Lung (tissue), 12 donors: ENCODE measurements around the gene ASIC1. TPM values are rescaled to one million over a fixed set of nuclear protein-coding genes. Genes with fewer than 3 reads are reported as not detected.
A peak's percentile ranks its signal among the peaks of the same experiment; 100 is the strongest.

ENCODE experiments used
- ATAC-seq: fragments of 200-7000 bp; cut with Tn5 transposase; one replicate; pipeline ENCODE4 v1.9.1; 2020; ENCODE audit warnings: moderate number of reproducible peaks; ENCODE audit not compliant: insufficient read depth, low FRiP score
- DNase-seq, 3 donors: peaks; one replicate each; pipeline ENCODE4 v3.0.0-alpha.2; 2013 to 2017
- H3K27ac ChIP-seq, 2 donors: one replicate each; pipeline ENCODE4 v1.5.1; 2013; ENCODE audit warnings: mild to moderate bottlenecking in 2 of 2, moderate library complexity in 2 of 2, control low read depth in 1 of 2, inconsistent platforms in 1 of 2, low read depth in 1 of 2, low read length in 1 of 2
- H3K27me3 ChIP-seq, 3 donors: one replicate each; pipeline ENCODE4 v1.5.1; 2013; ENCODE audit warnings: low read length in 2 of 3; ENCODE audit not compliant: control insufficient read depth in 3 of 3, insufficient read depth in 3 of 3
- H3K36me3 ChIP-seq, 4 donors: one replicate each; pipeline ENCODE4 v1.5.1; 2013; ENCODE audit warnings: low read length in 4 of 4, mild to moderate bottlenecking in 1 of 4, moderate library complexity in 1 of 4; ENCODE audit not compliant: control insufficient read depth in 4 of 4, insufficient read depth in 4 of 4
- H3K4me1 ChIP-seq, 5 donors: one replicate each; pipeline ENCODE4 v1.5.1; 2013; ENCODE audit warnings: low read length in 5 of 5, mild to moderate bottlenecking in 2 of 5, moderate library complexity in 1 of 5; ENCODE audit not compliant: control insufficient read depth in 5 of 5, insufficient read depth in 5 of 5
- H3K4me3 ChIP-seq: one replicate; pipeline ENCODE4 v1.5.1; 2013; ENCODE audit warnings: mild to moderate bottlenecking, control low read depth, moderate library complexity
- H3K9ac ChIP-seq, 2 donors: one replicate each; pipeline ENCODE4 v1.5.1; 2013; ENCODE audit warnings: low read length in 2 of 2, control low read depth in 1 of 2; ENCODE audit not compliant: insufficient read depth in 1 of 2
- H3K9me3 ChIP-seq, 4 donors: one replicate each; pipeline ENCODE4 v1.5.1; 2013; ENCODE audit warnings: low read length in 3 of 4, mild to moderate bottlenecking in 1 of 4, moderate library complexity in 1 of 4; ENCODE audit not compliant: control insufficient read depth in 4 of 4, insufficient read depth in 3 of 4
- CTCF ChIP-seq: IDR thresholded peaks from 2 replicates; pipeline ENCODE4 v1.5.1; 2012; ENCODE audit warnings: mild to moderate bottlenecking; ENCODE audit errors: control extremely low read depth, extremely low read depth
- WGBS, 2 donors: extraction: QIAGEN DNeasy Blood & Tissue Kit; methylation state at CpG; one replicate each; pipeline ENCODE4 v1.1.7; 2013; 5-methylcytosine and 5-hydroxymethylcytosine counted together
- polyA plus RNA-seq, 2 donors: library from polyadenylated mRNA; stranded (reverse); fragments of 200-250 nt; gene quantifications; one replicate each; pipeline ENCODE4 v1.2.1, GENCODE V29; 2013
- total RNA-seq, 2 donors: library from RNA; depleted of rRNA in 1 of 2; stranded (reverse); fragments of >200 nt in 1 of 2; gene quantifications; one replicate each; pipeline ENCODE4 v1.2.1, GENCODE V29; 2014 to 2021
- donor health status: control.
- donor health status: control.
- donor health status: Bipolar disorder and iron deficiency.
- donor health status: healthy.
- donor health status: DM: yes; HTN: yes; CAD: no.

The ASIC1 gene
- total and polyA plus RNA-seq, 4 donors: 0.41 to 2.0 (median 1.3) TPM

DNA sequence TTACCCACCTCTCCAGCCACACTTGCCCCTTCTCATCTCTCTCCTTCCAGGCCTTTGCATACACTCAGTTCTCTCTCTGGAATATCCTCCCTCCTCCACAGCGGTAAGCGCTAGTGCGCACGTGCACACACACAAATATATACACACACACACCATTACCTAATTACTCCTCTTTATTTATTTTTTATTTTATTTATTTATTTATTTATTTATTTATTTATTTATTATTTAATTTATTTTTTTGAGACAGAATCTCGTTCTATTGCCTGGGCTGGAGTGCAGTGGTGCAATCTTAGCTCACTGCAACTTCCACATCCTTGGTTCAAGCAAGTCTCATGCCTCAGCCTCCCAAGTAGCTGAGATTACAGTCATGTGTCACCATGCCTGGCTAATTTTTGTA, 11.7 kb downstream of the ASIC1 start:
- Histone ChIP-seq H3K4me1 (peaks cover 0 to 5% (median 4%) of the 10 kb centered on the region in 5 donors), H3K36me3 (no peaks in the 10 kb centered on the region), H3K9me3 (no peaks in the 10 kb centered on the region), H3K27me3 (no peaks in the 10 kb centered on the region), H3K27ac (no peak overlapping the region), H3K4me3 (no peak overlapping the region), H3K9ac (no peak overlapping the region)
- no peak for TF ChIP-seq CTCF
- 85 to 91% methylated on average over 5 of the region's 5 CpGs for WGBS, 2 donors
- ATAC-seq (no peak), DNase-seq (no peak)

DNA sequence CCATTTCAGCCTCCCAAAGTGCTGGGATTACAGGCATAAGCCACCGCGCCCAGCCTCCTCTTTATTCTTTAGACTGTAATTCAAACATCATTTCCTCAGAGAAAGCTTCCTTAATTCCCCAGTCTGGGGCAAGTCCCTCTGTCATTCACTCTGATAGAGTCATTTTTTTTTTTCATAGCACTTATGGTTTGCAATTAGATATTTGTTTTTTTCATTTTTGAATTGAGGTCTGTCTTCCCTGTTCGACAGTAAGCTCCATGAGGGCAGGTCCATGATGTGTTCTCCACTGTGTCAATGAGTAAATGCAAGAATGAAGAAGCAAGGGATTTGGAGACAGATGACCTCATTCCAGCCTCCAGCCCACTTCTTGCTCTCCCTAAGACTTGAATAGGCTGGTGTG, 12.1 kb downstream of the ASIC1 start:
- Histone ChIP-seq H3K36me3 (no peaks in the 10 kb centered on the region), H3K9me3 (no peaks in the 10 kb centered on the region), H3K4me3 (no peak overlapping the region), H3K9ac (no peak overlapping the region), H3K27me3 (no peaks in the 10 kb centered on the region), H3K27ac (no peak overlapping the region), H3K4me1 (peaks cover 0 to 5% (median 4%) of the 10 kb centered on the region in 5 donors)
- WGBS, 2 donors: 93 to 98% methylated on average over 3 of the region's 3 CpGs
- no peak for TF ChIP-seq CTCF
- DNase-seq (no peak), ATAC-seq (no peak)

- Histone ChIP-seq H3K36me3 (no peaks in the 10 kb centered on the region), H3K27ac (peak overlapping the region in 1 of 2 donors; percentile 37), H3K4me3 (no peak overlapping the region), H3K27me3 (no peaks in the 10 kb centered on the region), H3K4me1 (peaks cover 0 to 8% (median 4%) of the 10 kb centered on the region in 5 donors), H3K9ac (no peak overlapping the region), H3K9me3 (no peaks in the 10 kb centered on the region)
- peak; percentile 90 for TF ChIP-seq CTCF
- ATAC-seq (peak; percentile 82), DNase-seq (peak; percentile 88 to 93 (median 88))
- WGBS, 2 donors: 43 to 46% methylated on average over 9 of the region's 9 CpGs
Measured at GRCh38 chr12:50070314-50071060, 13.1 kb downstream of the ASIC1 start.
